Mesenchymal stem cell (in vitro differentiated cells and primary cell): ENCODE results near the gene PBX3.

Experiments
- DNase-seq: peaks from one replicate; pipeline ENCODE4 v3.0.0-alpha.2; 2013
- H2AFZ ChIP-seq: one replicate; pipeline ENCODE4 v1.6.1; 2013; ENCODE audit warnings: low read depth, mild to moderate bottlenecking, control low read depth, inconsistent platforms, low read length, moderate library complexity
- H2AK5ac ChIP-seq: 2 replicates; pipeline ENCODE4 v1.6.1; 2013; ENCODE audit warnings: low read length, moderate library complexity, mild to moderate bottlenecking, inconsistent platforms; ENCODE audit not compliant: severe bottlenecking
- H2BK120ac ChIP-seq: one replicate; pipeline ENCODE4 v1.6.1; 2013; ENCODE audit warnings: low read depth, mild to moderate bottlenecking, inconsistent platforms, low read length, moderate library complexity
- H2BK12ac ChIP-seq, 2 experiments: one replicate each; pipeline ENCODE4 v1.6.1; 2013; ENCODE audit warnings: inconsistent platforms in 2 of 2, low read length in 2 of 2, mild to moderate bottlenecking in 2 of 2, moderate library complexity in 2 of 2, control low read depth in 1 of 2
- H2BK15ac ChIP-seq: one replicate; pipeline ENCODE4 v1.6.1; 2013; ENCODE audit warnings: mild to moderate bottlenecking, low read depth, inconsistent platforms; ENCODE audit not compliant: poor library complexity, severe bottlenecking
- H2BK5ac ChIP-seq: 2 replicates; pipeline ENCODE4 v1.6.1; 2013; ENCODE audit warnings: low read depth, mild to moderate bottlenecking, low read length, control low read depth, inconsistent platforms; ENCODE audit not compliant: poor library complexity, severe bottlenecking
- H3K14ac ChIP-seq, 2 experiments: one replicate each; pipeline ENCODE4 v1.6.1; 2013; ENCODE audit warnings: inconsistent platforms in 2 of 2, low read length in 2 of 2, control low read depth in 1 of 2, mild to moderate bottlenecking in 1 of 2, moderate library complexity in 1 of 2
- H3K18ac ChIP-seq, 2 experiments: one replicate each; pipeline ENCODE4 v1.6.1; 2013; ENCODE audit warnings: inconsistent platforms in 2 of 2, low read length in 2 of 2, control low read depth in 1 of 2, low read depth in 1 of 2, mild to moderate bottlenecking in 1 of 2
- H3K23ac ChIP-seq, 2 experiments: one replicate each; pipeline ENCODE4 v1.6.1; 2013; ENCODE audit warnings: inconsistent platforms in 2 of 2, low read length in 2 of 2, mild to moderate bottlenecking in 2 of 2, moderate library complexity in 2 of 2, control low read depth in 1 of 2
- H3K27ac ChIP-seq: 2 replicates; pipeline ENCODE4 v1.5.1; 2013; ENCODE audit warnings: mild to moderate bottlenecking, moderate library complexity, low read length, control low read depth, inconsistent platforms; ENCODE audit not compliant: poor library complexity, severe bottlenecking
- H3K27me3 ChIP-seq, 2 experiments: 2 replicates each; pipeline versions ENCODE4 v1.6.1 to v1.7.0; 2013; ENCODE audit warnings: low read length in 2 of 2, mild to moderate bottlenecking in 2 of 2, moderate library complexity in 2 of 2, control low read depth in 1 of 2, inconsistent platforms in 1 of 2; ENCODE audit not compliant: control insufficient read depth in 1 of 2, insufficient read depth in 1 of 2
- H3K36me3 ChIP-seq, 2 experiments: 2 replicates each; pipeline versions ENCODE4 v1.6.1 to v1.7.0; 2013; ENCODE audit warnings: low read length in 2 of 2, control low read depth in 1 of 2, inconsistent platforms in 1 of 2, low read depth in 1 of 2, mild to moderate bottlenecking in 1 of 2; ENCODE audit not compliant: insufficient read depth in 2 of 2, control insufficient read depth in 1 of 2
- H3K4ac ChIP-seq, 2 experiments: one replicate each; pipeline ENCODE4 v1.6.1; 2013; ENCODE audit warnings: inconsistent platforms in 2 of 2, low read length in 2 of 2, mild to moderate bottlenecking in 2 of 2, moderate library complexity in 2 of 2, control low read depth in 1 of 2, low read depth in 1 of 2
- H3K4me1 ChIP-seq: 2 replicates; pipeline ENCODE4 v1.6.1; 2013; ENCODE audit warnings: low read depth, low read length, control low read depth; ENCODE audit not compliant: control insufficient read depth, insufficient read depth
- H3K4me2 ChIP-seq: 2 replicates; pipeline ENCODE4 v1.6.1; 2013; ENCODE audit warnings: low read length, mild to moderate bottlenecking, inconsistent platforms; ENCODE audit not compliant: poor library complexity, severe bottlenecking
- H3K4me3 ChIP-seq, 2 experiments: 2 replicates each; pipeline versions ENCODE4 v1.5.1 to v1.7.0; 2013; ENCODE audit warnings: low read length in 2 of 2, mild to moderate bottlenecking in 2 of 2, control low read depth in 1 of 2, low read depth in 1 of 2; ENCODE audit not compliant: insufficient read depth in 1 of 2
- H3K79me1 ChIP-seq: replicated peaks from 2 replicates; pipeline ENCODE4 v1.6.1; 2013; ENCODE audit warnings: mild to moderate bottlenecking, control low read depth, low read length, inconsistent platforms; ENCODE audit not compliant: poor library complexity, severe bottlenecking
- H3K9ac ChIP-seq: 2 replicates; pipeline ENCODE4 v1.7.0; 2013; ENCODE audit warnings: mild to moderate bottlenecking, low read length, moderate library complexity
- H3K9me3 ChIP-seq: 2 replicates; pipeline ENCODE4 v1.7.0; 2013; ENCODE audit warnings: mild to moderate bottlenecking, low read length; ENCODE audit not compliant: control insufficient read depth
- H4K8ac ChIP-seq: one replicate; pipeline ENCODE4 v1.6.1; 2013; ENCODE audit warnings: inconsistent platforms, mild to moderate bottlenecking, low read length, moderate library complexity
- H4K91ac ChIP-seq: one replicate; pipeline ENCODE4 v1.6.1; 2013; ENCODE audit warnings: mild to moderate bottlenecking, low read length, inconsistent platforms
- WGBS: methylation state at CpG from one replicate; pipeline ENCODE4 v1.1.7; 2013; ENCODE audit warnings: mixed read lengths; 5-methylcytosine and 5-hydroxymethylcytosine counted together

The PBX3 gene

GRCh38 chr9:125971050-125971449 is 223.9 kb downstream of the PBX3 start:
- Histone ChIP-seq H3K18ac (no peak overlapping the region), H4K91ac (no peak overlapping the region), H2BK15ac (no peak overlapping the region), H3K9ac (no peak overlapping the region), H3K27me3 (no peaks in the 10 kb centered on the region), H2AFZ (no peak overlapping the region), H3K4ac (no peak overlapping the region), H3K14ac (no peak overlapping the region), H2BK5ac (no peak overlapping the region), H4K8ac (no peak overlapping the region), H3K36me3 (peaks cover 0 to 14% of the 10 kb centered on the region in 2 experiments), H3K4me3 (no peak overlapping the region), H3K4me1 (no peaks in the 10 kb centered on the region), H2BK12ac (no peak overlapping the region), H3K23ac (no peak overlapping the region), H3K9me3 (no peaks in the 10 kb centered on the region), H3K4me2 (no peak overlapping the region), H3K27ac (no peak overlapping the region), H2AK5ac (no peak overlapping the region), H3K79me1 (no peaks in the 10 kb centered on the region), H2BK120ac (no peak overlapping the region)
- 86% methylated on average over 3 of the region's 3 CpGs for WGBS
- no peak for DNase-seq

GRCh38 chr9:125972012-125972729 is 225.0 kb downstream of the PBX3 start:
- Histone ChIP-seq H2BK120ac (no peak overlapping the region), H4K91ac (no peak overlapping the region), H3K27ac (no peak overlapping the region), H3K79me1 (no peaks in the 10 kb centered on the region), H3K9me3 (no peaks in the 10 kb centered on the region), H3K9ac (no peak overlapping the region), H3K4me1 (no peaks in the 10 kb centered on the region), H3K18ac (no peak overlapping the region), H3K4me3 (no peak overlapping the region), H2BK15ac (no peak overlapping the region), H2AFZ (no peak overlapping the region), H2BK12ac (no peak overlapping the region), H3K27me3 (no peaks in the 10 kb centered on the region), H3K4ac (no peak overlapping the region), H2AK5ac (no peak overlapping the region), H4K8ac (no peak overlapping the region), H2BK5ac (no peak overlapping the region), H3K23ac (no peak overlapping the region), H3K14ac (no peak overlapping the region), H3K4me2 (no peak overlapping the region), H3K36me3 (peaks cover 0 to 7% of the 10 kb centered on the region in 2 experiments)
- no peak for DNase-seq
- WGBS, result 94% methylated on average over 12 of the region's 12 CpGs

GRCh38 chr9:125973547-125973946 is 226.4 kb downstream of the PBX3 start:
- Histone ChIP-seq H2BK12ac (no peak overlapping the region), H2AK5ac (no peak overlapping the region), H2AFZ (no peak overlapping the region), H3K9me3 (peaks cover 5% of the 10 kb centered on the region), H2BK120ac (no peak overlapping the region), H3K4me3 (no peak overlapping the region), H4K8ac (no peak overlapping the region), H2BK15ac (no peak overlapping the region), H3K9ac (no peak overlapping the region), H3K18ac (no peak overlapping the region), H3K4ac (no peak overlapping the region), H3K4me2 (no peak overlapping the region), H3K27ac (no peak overlapping the region), H3K36me3 (no peaks in the 10 kb centered on the region), H3K14ac (no peak overlapping the region), H3K4me1 (no peaks in the 10 kb centered on the region), H2BK5ac (no peak overlapping the region), H4K91ac (no peak overlapping the region), H3K23ac (no peak overlapping the region), H3K79me1 (no peaks in the 10 kb centered on the region), H3K27me3 (no peaks in the 10 kb centered on the region)
- 93% methylated on average over 8 of the region's 10 CpGs for WGBS
- DNase-seq, result no peak

- H4K91ac ChIP-seq, result no peak overlapping the region
- H3K9me3 ChIP-seq, result peaks cover 13% of the 10 kb centered on the region
- H2AK5ac ChIP-seq, result no peak overlapping the region
- no peaks in the 10 kb centered on the region for H3K27me3 ChIP-seq
- no peak overlapping the region for H2BK12ac ChIP-seq
- no peaks in the 10 kb centered on the region for H3K36me3 ChIP-seq
- H3K9ac ChIP-seq, result no peak overlapping the region
- H2BK120ac ChIP-seq, result no peak overlapping the region
- H3K79me1 ChIP-seq, result no peaks in the 10 kb centered on the region
- H4K8ac ChIP-seq, result no peak overlapping the region
- H3K4me2 ChIP-seq, result no peak overlapping the region
- H3K23ac ChIP-seq, result no peak overlapping the region
- no peak overlapping the region for H2AFZ ChIP-seq
- DNase-seq, result no peak
- no peak overlapping the region for H3K18ac ChIP-seq
- H2BK15ac ChIP-seq, result no peak overlapping the region
- no peak overlapping the region for H3K4me3 ChIP-seq
- no peaks in the 10 kb centered on the region for H3K4me1 ChIP-seq
- WGBS, result 93% methylated on average over 3 of the region's 4 CpGs
- no peak overlapping the region for H3K14ac ChIP-seq
- H3K4ac ChIP-seq, result no peak overlapping the region
- no peak overlapping the region for H3K27ac ChIP-seq
- H2BK5ac ChIP-seq, result no peak overlapping the region
Observed at GRCh38 chr9:125974705-125975104, 227.5 kb downstream of the PBX3 start.
